ENCODE results near the gene TSR1. TPM values are rescaled to one million over a fixed set of nuclear protein-coding genes. Genes with fewer than 3 reads are reported as not detected.

Gene TSR1
- total and polyA plus RNA-seq, 2 experiments from 2014 or later, result 21.2 to 22.0 TPM

- H3K9me2 ChIP-seq (replicated peaks; ENCODE audit: insufficient read depth), result no peaks in the 10 kb centered on the region
- no peaks in the 10 kb centered on the region for H3K4me1 ChIP-seq (ENCODE audit: insufficient read depth)
- H3K79me2 ChIP-seq, result no peaks in the 10 kb centered on the region
- H2AFZ ChIP-seq, result no peak overlapping the region
- no peaks in the 10 kb centered on the region for H3K9me3 ChIP-seq (ENCODE audit: low read depth)
- H3K27me3 ChIP-seq, result no peaks in the 10 kb centered on the region
- no peak for DNase-seq (ENCODE audit: low spot score)
- H3K36me3 ChIP-seq (replicated peaks; ENCODE audit: insufficient read depth, low read depth), result no peaks in the 10 kb centered on the region
- H3K4me3 ChIP-seq, result no peak overlapping the region
- no peak overlapping the region for H3K4me2 ChIP-seq
- 94% methylated on average over 21 of the region's 21 CpGs for WGBS (ENCODE audit: low lambda C conversion rate, missing lambda C conversion rate)
- no peak for TF ChIP-seq CTCF (IDR thresholded peaks at IDR 0.05; ENCODE audit: poor library complexity)
- no peak for TF ChIP-seq EZH2phosphoT487 (IDR thresholded peaks at IDR 0.05; ENCODE audit: low read depth, severe bottlenecking, unreplicated experiment)
- no peak for TF ChIP-seq EZH2 (IDR thresholded peaks at IDR 0.05; ENCODE audit: borderline replicate concordance)
- no peak overlapping the region for H3K27ac ChIP-seq
- H4K20me1 ChIP-seq (ENCODE audit: insufficient read depth, poor library complexity, severe bottlenecking), result no peaks in the 10 kb centered on the region
Observed at GRCh38 chr17:2363318-2363717, 27.1 kb upstream of the TSR1 start.

- WGBS (ENCODE audit: low lambda C conversion rate, missing lambda C conversion rate), result 97% methylated on average over 14 of the region's 14 CpGs
- Histone ChIP-seq H3K4me3 (no peak overlapping the region), H3K4me2 (no peak overlapping the region), H3K36me3 (replicated peaks; ENCODE audit: insufficient read depth, low read depth) (no peaks in the 10 kb centered on the region), H3K79me2 (no peaks in the 10 kb centered on the region), H3K9me2 (replicated peaks; ENCODE audit: insufficient read depth) (no peaks in the 10 kb centered on the region), H3K27ac (no peak overlapping the region), H4K20me1 (ENCODE audit: insufficient read depth, poor library complexity, severe bottlenecking) (no peaks in the 10 kb centered on the region), H3K27me3 (no peaks in the 10 kb centered on the region), H2AFZ (no peak overlapping the region), H3K4me1 (ENCODE audit: insufficient read depth) (no peaks in the 10 kb centered on the region), H3K9me3 (ENCODE audit: low read depth) (no peaks in the 10 kb centered on the region)
- DNase-seq (ENCODE audit: low spot score), result no peak
- TF ChIP-seq CTCF (IDR thresholded peaks at IDR 0.05; ENCODE audit: poor library complexity) (no peak), EZH2 (IDR thresholded peaks at IDR 0.05; ENCODE audit: borderline replicate concordance) (no peak), EZH2phosphoT487 (IDR thresholded peaks at IDR 0.05; ENCODE audit: low read depth, severe bottlenecking, unreplicated experiment) (no peak)
Observed at GRCh38 chr17:2362881-2363280, 26.6 kb upstream of the TSR1 start.

GRCh38 chr17:2362416-2362815 is 26.2 kb upstream of the TSR1 start:
- H3K27me3 ChIP-seq, result no peaks in the 10 kb centered on the region
- 96% methylated on average over 6 of the region's 19 CpGs for WGBS (ENCODE audit: low lambda C conversion rate, missing lambda C conversion rate)
- no peak overlapping the region for H3K4me2 ChIP-seq
- H3K79me2 ChIP-seq, result no peaks in the 10 kb centered on the region
- no peak overlapping the region for H3K27ac ChIP-seq
- no peak overlapping the region for H3K4me3 ChIP-seq
- no peaks in the 10 kb centered on the region for H3K9me3 ChIP-seq (ENCODE audit: low read depth)
- no peak for DNase-seq (ENCODE audit: low spot score)
- TF ChIP-seq EZH2 (IDR thresholded peaks at IDR 0.05; ENCODE audit: borderline replicate concordance), result no peak
- TF ChIP-seq CTCF (IDR thresholded peaks at IDR 0.05; ENCODE audit: poor library complexity), result no peak
- TF ChIP-seq EZH2phosphoT487 (IDR thresholded peaks at IDR 0.05; ENCODE audit: low read depth, severe bottlenecking, unreplicated experiment), result no peak
- H2AFZ ChIP-seq, result no peak overlapping the region
- H3K9me2 ChIP-seq (replicated peaks; ENCODE audit: insufficient read depth), result no peaks in the 10 kb centered on the region
- H3K4me1 ChIP-seq (ENCODE audit: insufficient read depth), result no peaks in the 10 kb centered on the region
- H3K36me3 ChIP-seq (replicated peaks; ENCODE audit: insufficient read depth, low read depth), result no peaks in the 10 kb centered on the region
- H4K20me1 ChIP-seq (ENCODE audit: insufficient read depth, poor library complexity, severe bottlenecking), result no peaks in the 10 kb centered on the region

- Histone ChIP-seq H3K79me2 (no peaks in the 10 kb centered on the region), H2AFZ (no peak overlapping the region)
Observed at GRCh38 chr17:2362016-2362415, 25.8 kb upstream of the TSR1 start.

More at GRCh38 chr17:2362016-2362415, 25.8 kb upstream of the TSR1 start:
- Histone ChIP-seq H3K27me3 (no peaks in the 10 kb centered on the region), H3K9me3 (ENCODE audit: low read depth) (no peaks in the 10 kb centered on the region), H3K4me3 (no peak overlapping the region), H3K9me2 (replicated peaks; ENCODE audit: insufficient read depth) (no peaks in the 10 kb centered on the region), H3K4me1 (ENCODE audit: insufficient read depth) (no peaks in the 10 kb centered on the region), H4K20me1 (ENCODE audit: insufficient read depth, poor library complexity, severe bottlenecking) (no peaks in the 10 kb centered on the region), H3K27ac (no peak overlapping the region), H3K4me2 (no peak overlapping the region), H3K36me3 (replicated peaks; ENCODE audit: insufficient read depth, low read depth) (no peaks in the 10 kb centered on the region)
- TF ChIP-seq EZH2phosphoT487 (IDR thresholded peaks at IDR 0.05; ENCODE audit: low read depth, severe bottlenecking, unreplicated experiment) (no peak), EZH2 (IDR thresholded peaks at IDR 0.05; ENCODE audit: borderline replicate concordance) (no peak), CTCF (IDR thresholded peaks at IDR 0.05; ENCODE audit: poor library complexity) (no peak)
- 97% methylated on average over 13 of the region's 20 CpGs for WGBS (ENCODE audit: low lambda C conversion rate, missing lambda C conversion rate)
- DNase-seq (ENCODE audit: low spot score), result no peak

All from hepatocyte (in vitro differentiated cells).